Kasumi-1 (cell line): ENCODE measurements around the gene SDC3.

Experiments used
- DNase-seq, 2 experiments: peaks; one replicate each; lab custom pipeline; 2025; lab: John Stamatoyannopoulos, UW

The SDC3 gene

GRCh38 chr1:30904962-30905335 lies 3.6 kb downstream of the SDC3 start:
- DNase-seq, result no peak

- DNase-seq, result no peak
Observed at GRCh38 chr1:30904191-30904961, 4.2 kb downstream of the SDC3 start.

- no peak for DNase-seq
Observed at GRCh38 chr1:30903343-30904034, 5.1 kb downstream of the SDC3 start.

GRCh38 chr1:30902593-30903290 lies 5.8 kb downstream of the SDC3 start:
- DNase-seq, result no peak

GRCh38 chr1:30901798-30902581 lies 6.6 kb downstream of the SDC3 start:
- DNase-seq, result no peak

GRCh38 chr1:30900931-30901560 lies 7.5 kb downstream of the SDC3 start:
- DNase-seq, result no peak

- no peak for DNase-seq
Observed at GRCh38 chr1:30900486-30900885, 8.1 kb downstream of the SDC3 start.

GRCh38 chr1:30899577-30900389 lies 8.8 kb downstream of the SDC3 start:
- no peak for DNase-seq

- DNase-seq, result no peak
Observed at GRCh38 chr1:30898031-30898815, 10.3 kb downstream of the SDC3 start.

- no peak for DNase-seq
Observed at GRCh38 chr1:30896905-30897304, 11.7 kb downstream of the SDC3 start.

- DNase-seq, result no peak
Observed at GRCh38 chr1:30895944-30896660, 12.5 kb downstream of the SDC3 start.

- no peak for DNase-seq
Observed at GRCh38 chr1:30895382-30895943, 13.1 kb downstream of the SDC3 start.

- no peak for DNase-seq
Observed at GRCh38 chr1:30894508-30894973, 14.0 kb downstream of the SDC3 start.

GRCh38 chr1:30893776-30894507 lies 14.6 kb downstream of the SDC3 start:
- DNase-seq, result no peak

GRCh38 chr1:30892671-30893073 lies 15.9 kb downstream of the SDC3 start:
- DNase-seq, result no peak

GRCh38 chr1:30891227-30891552 lies 17.4 kb downstream of the SDC3 start:
- no peak for DNase-seq

- DNase-seq, result no peak
Observed at GRCh38 chr1:30890502-30891226, 17.9 kb downstream of the SDC3 start.

- DNase-seq, result no peak
Observed at GRCh38 chr1:30889511-30889910, 19.0 kb downstream of the SDC3 start.
